Peyer's patch (tissue), 4 donors: ENCODE data around the gene SLC4A1.

ENCODE experiments used
- CTCF ChIP-seq, 6 experiments: fragments of 450-650 bp in 4 of 6; fragments of 200-600 bp in 2 of 6; sonication (generic) in 1 of 6; IDR thresholded peaks; one replicate each; pipeline ENCODE4 v1.5.1; 2017 to 2019; ENCODE audit warnings: antibody characterized with exemption in 6 of 6, mild to moderate bottlenecking in 3 of 6, moderate library complexity in 1 of 6
- POLR2A ChIP-seq, 2 donors: fragments of 450-650 bp; IDR thresholded peaks; one replicate each; pipeline ENCODE4 v1.5.1; 2017; ENCODE audit warnings: antibody characterized with exemption in 2 of 2, mild to moderate bottlenecking in 2 of 2, moderate library complexity in 2 of 2

- no peak for TF ChIP-seq CTCF (IDR thresholded peaks at IDR 0.05)
- no peak for TF ChIP-seq POLR2A (IDR thresholded peaks at IDR 0.05)
Observed at GRCh38 chr17:44200478-44201155, 67.3 kb downstream of the SLC4A1 start.
